ENCODE measurements around the gene PGBD5. TPM values are rescaled to one million over a fixed set of nuclear protein-coding genes. Genes with fewer than 3 reads are reported as not detected.

Gene PGBD5
- total RNA-seq, 2 experiments from 2014 or later, result not detected

GRCh38 chr1:230459465-230459864 lies 33.3 kb upstream of the PGBD5 start:
- Histone ChIP-seq H4K20me1 (ENCODE audit: insufficient read depth, low read length) (no peaks in the 10 kb centered on the region), H3K9me3 (ENCODE audit: low read length) (no peaks in the 10 kb centered on the region), H3K27ac (ENCODE audit: low read depth, low read length, poor library complexity, severe bottlenecking) (no peak overlapping the region), H3K4me3 (ENCODE audit: low read depth, low read length, poor library complexity, severe bottlenecking) (no peak overlapping the region), H2AFZ (ENCODE audit: low read length) (no peak overlapping the region), H3K4me1 (ENCODE audit: insufficient read depth, low read length, poor library complexity, severe bottlenecking) (no peaks in the 10 kb centered on the region), H3K36me3 (ENCODE audit: insufficient read depth, low read length) (no peaks in the 10 kb centered on the region), H3K9me2 (ENCODE audit: insufficient read depth, low read length) (no peaks in the 10 kb centered on the region), H3K4me2 (ENCODE audit: low read length) (no peak overlapping the region), H3K79me2 (ENCODE audit: insufficient read depth, low read depth, low read length) (no peaks in the 10 kb centered on the region)
- CTCF ChIA-PET (ENCODE audit: unreplicated experiment), result no interaction called here
- POLR2A ChIA-PET, result no interaction called here
- no peak for DNase-seq (ENCODE audit: low spot score)
- BruUV-seq (replicated peaks), result no TSS peak
- intact Hi-C loops (cut with micrococcal nuclease; ENCODE audit: unreplicated experiment), result no loop called here
- TF ChIP-seq EZH2phosphoT487 (IDR thresholded peaks at IDR 0.05; ENCODE audit: borderline replicate concordance, low read depth, low read length), result no peak
- no peak for TF ChIP-seq CTCF (conservative IDR thresholded peaks at IDR 0.05; ENCODE audit: low read length)

- H3K4me3 ChIP-seq (ENCODE audit: low read depth, low read length, poor library complexity, severe bottlenecking), result no peak overlapping the region
- BruUV-seq (replicated peaks), result no TSS peak
- no peaks in the 10 kb centered on the region for H3K79me2 ChIP-seq (ENCODE audit: insufficient read depth, low read depth, low read length)
- H3K4me2 ChIP-seq (ENCODE audit: low read length), result no peak overlapping the region
- no peaks in the 10 kb centered on the region for H3K9me2 ChIP-seq (ENCODE audit: insufficient read depth, low read length)
- intact Hi-C loops (cut with micrococcal nuclease; ENCODE audit: unreplicated experiment), result no loop called here
- no peak overlapping the region for H2AFZ ChIP-seq (ENCODE audit: low read length)
- no peaks in the 10 kb centered on the region for H3K4me1 ChIP-seq (ENCODE audit: insufficient read depth, low read length, poor library complexity, severe bottlenecking)
- H3K36me3 ChIP-seq (ENCODE audit: insufficient read depth, low read length), result no peaks in the 10 kb centered on the region
- no peaks in the 10 kb centered on the region for H4K20me1 ChIP-seq (ENCODE audit: insufficient read depth, low read length)
- ChIA-PET CTCF (ENCODE audit: unreplicated experiment) (no interaction called here), POLR2A (no interaction called here)
- no peaks in the 10 kb centered on the region for H3K9me3 ChIP-seq (ENCODE audit: low read length)
- no peak for TF ChIP-seq EZH2phosphoT487 (IDR thresholded peaks at IDR 0.05; ENCODE audit: borderline replicate concordance, low read depth, low read length)
- TF ChIP-seq CTCF (conservative IDR thresholded peaks at IDR 0.05; ENCODE audit: low read length), result no peak
- no peak overlapping the region for H3K27ac ChIP-seq (ENCODE audit: low read depth, low read length, poor library complexity, severe bottlenecking)
- no peak for DNase-seq (ENCODE audit: low spot score)
These were observed 32.4 kb upstream of the PGBD5 start for GRCh38 chr1:230458509-230458908.

- intact Hi-C loops (cut with micrococcal nuclease; ENCODE audit: unreplicated experiment), result no loop called here
- Histone ChIP-seq H3K79me2 (ENCODE audit: insufficient read depth, low read depth, low read length) (no peaks in the 10 kb centered on the region), H4K20me1 (ENCODE audit: insufficient read depth, low read length) (no peaks in the 10 kb centered on the region), H3K4me1 (ENCODE audit: insufficient read depth, low read length, poor library complexity, severe bottlenecking) (no peaks in the 10 kb centered on the region), H2AFZ (ENCODE audit: low read length) (no peak overlapping the region), H3K27ac (ENCODE audit: low read depth, low read length, poor library complexity, severe bottlenecking) (no peak overlapping the region), H3K36me3 (ENCODE audit: insufficient read depth, low read length) (no peaks in the 10 kb centered on the region), H3K9me3 (ENCODE audit: low read length) (no peaks in the 10 kb centered on the region), H3K4me2 (ENCODE audit: low read length) (no peak overlapping the region), H3K4me3 (ENCODE audit: low read depth, low read length, poor library complexity, severe bottlenecking) (no peak overlapping the region), H3K9me2 (ENCODE audit: insufficient read depth, low read length) (no peaks in the 10 kb centered on the region)
- DNase-seq (ENCODE audit: low spot score), result no peak
- CTCF ChIA-PET (ENCODE audit: unreplicated experiment), result no interaction called here
- no TSS peak for BruUV-seq (replicated peaks)
- TF ChIP-seq EZH2phosphoT487 (IDR thresholded peaks at IDR 0.05; ENCODE audit: borderline replicate concordance, low read depth, low read length), result no peak
- TF ChIP-seq CTCF (conservative IDR thresholded peaks at IDR 0.05; ENCODE audit: low read length), result no peak
- POLR2A ChIA-PET, result no interaction called here
These were observed 30.3 kb upstream of the PGBD5 start for GRCh38 chr1:230456478-230456877.

Data from OCI-LY7 (cell line).